ENCODE measurements around the gene AUTS2. TPM values are rescaled to one million over a fixed set of nuclear protein-coding genes. Genes with fewer than 3 reads are reported as not detected.

Gene AUTS2
- total RNA-seq, 1 experiment from 2014 or later, result 256 TPM

- H3K27me3 Mint-ChIP-seq (ENCODE audit: low read depth), result peaks cover 6% of the 10 kb centered on the region
- peaks cover 24 to 28% of the 10 kb centered on the region in 2 experiments for H3K4me1 Mint-ChIP-seq
- H3T11ph ChIP-seq (ENCODE audit: low read length), result no peak overlapping the region
- H4K91ac ChIP-seq (ENCODE audit: insufficient read length, low read depth, low read length), result no peak overlapping the region
- no peaks in the 10 kb centered on the region for H3K79me2 ChIP-seq (ENCODE audit: insufficient read depth, low read length)
- H2AK5ac ChIP-seq (ENCODE audit: insufficient read length, low read length), result no peak overlapping the region
- H2AFZ ChIP-seq (ENCODE audit: low read length), result no peak overlapping the region
- no peak overlapping the region for H3K4me2 ChIP-seq (ENCODE audit: insufficient read depth, insufficient read length, low read length)
- H2BK120ac ChIP-seq (ENCODE audit: low read depth, low read length, poor library complexity, severe bottlenecking), result no peak overlapping the region
- TF ChIP-seq, protein P1, sequence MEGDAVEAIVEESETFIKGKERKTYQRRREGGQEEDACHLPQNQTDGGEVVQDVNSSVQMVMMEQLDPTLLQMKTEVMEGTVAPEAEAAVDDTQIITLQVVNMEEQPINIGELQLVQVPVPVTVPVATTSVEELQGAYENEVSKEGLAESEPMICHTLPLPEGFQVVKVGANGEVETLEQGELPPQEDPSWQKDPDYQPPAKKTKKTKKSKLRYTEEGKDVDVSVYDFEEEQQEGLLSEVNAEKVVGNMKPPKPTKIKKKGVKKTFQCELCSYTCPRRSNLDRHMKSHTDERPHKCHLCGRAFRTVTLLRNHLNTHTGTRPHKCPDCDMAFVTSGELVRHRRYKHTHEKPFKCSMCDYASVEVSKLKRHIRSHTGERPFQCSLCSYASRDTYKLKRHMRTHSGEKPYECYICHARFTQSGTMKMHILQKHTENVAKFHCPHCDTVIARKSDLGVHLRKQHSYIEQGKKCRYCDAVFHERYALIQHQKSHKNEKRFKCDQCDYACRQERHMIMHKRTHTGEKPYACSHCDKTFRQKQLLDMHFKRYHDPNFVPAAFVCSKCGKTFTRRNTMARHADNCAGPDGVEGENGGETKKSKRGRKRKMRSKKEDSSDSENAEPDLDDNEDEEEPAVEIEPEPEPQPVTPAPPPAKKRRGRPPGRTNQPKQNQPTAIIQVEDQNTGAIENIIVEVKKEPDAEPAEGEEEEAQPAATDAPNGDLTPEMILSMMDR (conservative IDR thresholded peaks at IDR 0.05), result no peak
- H3K14ac ChIP-seq (ENCODE audit: insufficient read depth, low read length), result no peak overlapping the region
- no peak overlapping the region for H3K4ac ChIP-seq (ENCODE audit: low read depth, low read length)
- no peaks in the 10 kb centered on the region for H3K23me2 ChIP-seq (ENCODE audit: insufficient read length, low read depth, low read length, poor library complexity, severe bottlenecking)
- no peaks in the 10 kb centered on the region; the same call in 1 of the 2 replicates for H3K27me3 ChIP-seq (ENCODE audit: insufficient read depth, low read length)
- H4K5ac ChIP-seq (ENCODE audit: insufficient read length, low read depth, low read length), result no peak overlapping the region
- no peak overlapping the region for H3K4me3 Mint-ChIP-seq
- H3K9me3 Mint-ChIP-seq, result no peaks in the 10 kb centered on the region
- H2BK5ac ChIP-seq (ENCODE audit: insufficient read length, low read length), result no peak overlapping the region
- H3K4me1 ChIP-seq (ENCODE audit: insufficient read depth, low read length), result peaks cover 8% of the 10 kb centered on the region; the same call in 1 of the 2 replicates
- no CpG with 5 or more reads among the region's 4 CpGs for WGBS (ENCODE audit: extremely low coverage, insufficient read length, low lambda C conversion rate)
- H3K18ac ChIP-seq (ENCODE audit: insufficient read length, low read depth, low read length), result no peak overlapping the region
- no peak overlapping the region for H4K8ac ChIP-seq (replicated peaks; ENCODE audit: insufficient read length, low read depth, low read length)
- no peak overlapping the region for H3K27ac Mint-ChIP-seq
- no peak overlapping the region for H3K27ac ChIP-seq (ENCODE audit: insufficient read length, low read depth, low read length)
- no peak overlapping the region for H2BK12ac ChIP-seq (ENCODE audit: insufficient read length, low read depth, low read length)
- H3K79me1 ChIP-seq (ENCODE audit: insufficient read depth, low read depth, low read length, poor library complexity, severe bottlenecking), result no peaks in the 10 kb centered on the region
- H3K23ac ChIP-seq (ENCODE audit: insufficient read length, low read depth, low read length), result no peak overlapping the region
- H2BK15ac ChIP-seq (ENCODE audit: low read depth, low read length), result no peak overlapping the region
- H3K56ac ChIP-seq (ENCODE audit: insufficient read length, low read depth, low read length), result no peak overlapping the region
- no peaks in the 10 kb centered on the region for H3K36me3 Mint-ChIP-seq (ENCODE audit: insufficient read depth in 1 of 3, low read depth in 3 of 3)
- DNase-seq, result no peak
- no peak overlapping the region for H3K9ac ChIP-seq (ENCODE audit: extremely low read depth, insufficient read length, low read length)
- H2BK20ac ChIP-seq (ENCODE audit: low read depth, low read length, poor library complexity, severe bottlenecking), result no peak overlapping the region
- no peaks in the 10 kb centered on the region for H3K9me3 ChIP-seq (ENCODE audit: control insufficient read depth, low read depth, low read length)
- H4K20me1 ChIP-seq (ENCODE audit: control insufficient read depth, insufficient read depth, insufficient read length), result no peaks in the 10 kb centered on the region
These were observed 370.8 kb downstream of the AUTS2 start for GRCh38 chr7:69968969-69969556.

Measured in H9 (cell line).